Ectodermal cell (in vitro differentiated cells): ENCODE measurements around the gene MTF2.

Experiments
- H3K27ac ChIP-seq: 2 replicates; pipeline ENCODE4 v1.7.0; 2013; ENCODE audit warnings: mild to moderate bottlenecking, low read depth, low read length; ENCODE audit not compliant: insufficient read depth, poor library complexity, severe bottlenecking
- H3K27me3 ChIP-seq: 2 replicates; pipeline ENCODE4 v1.7.0; 2013; ENCODE audit warnings: mild to moderate bottlenecking, low read length; ENCODE audit not compliant: insufficient read depth, control insufficient read depth, poor library complexity, severe bottlenecking
- H3K36me3 ChIP-seq: one replicate; pipeline ENCODE4 v1.7.0; 2013; ENCODE audit warnings: low read length; ENCODE audit not compliant: control insufficient read depth, insufficient read depth
- H3K4me1 ChIP-seq: one replicate; pipeline ENCODE4 v1.7.0; 2013; ENCODE audit warnings: low read length; ENCODE audit not compliant: control insufficient read depth, insufficient read depth
- H3K4me3 ChIP-seq: 2 replicates; pipeline ENCODE4 v1.7.0; 2013; ENCODE audit warnings: low read depth, low read length, control low read depth; ENCODE audit not compliant: insufficient read depth
- H3K9me3 ChIP-seq: 2 replicates; pipeline ENCODE4 v1.7.0; 2013; ENCODE audit warnings: mild to moderate bottlenecking, low read length, moderate library complexity; ENCODE audit not compliant: control insufficient read depth
- WGBS, 2 experiments: methylation state at CpG; one replicate each; pipeline ENCODE4 v1.1.7; 2013; ENCODE audit warnings: missing lambda C conversion rate in 2 of 2; 5-methylcytosine and 5-hydroxymethylcytosine counted together

The MTF2 gene

GRCh38 chr1:93081716-93082115, 2.6 kb downstream of the MTF2 start:
- H3K9me3 ChIP-seq, result peaks cover 3% of the 10 kb centered on the region
- H3K4me1 ChIP-seq, result peaks cover 3% of the 10 kb centered on the region
- peak overlapping the region; percentile 64 for H3K4me3 ChIP-seq
- H3K27ac ChIP-seq, result no peak overlapping the region
- peaks cover 21% of the 10 kb centered on the region for H3K36me3 ChIP-seq
- no peaks in the 10 kb centered on the region for H3K27me3 ChIP-seq

DNA sequence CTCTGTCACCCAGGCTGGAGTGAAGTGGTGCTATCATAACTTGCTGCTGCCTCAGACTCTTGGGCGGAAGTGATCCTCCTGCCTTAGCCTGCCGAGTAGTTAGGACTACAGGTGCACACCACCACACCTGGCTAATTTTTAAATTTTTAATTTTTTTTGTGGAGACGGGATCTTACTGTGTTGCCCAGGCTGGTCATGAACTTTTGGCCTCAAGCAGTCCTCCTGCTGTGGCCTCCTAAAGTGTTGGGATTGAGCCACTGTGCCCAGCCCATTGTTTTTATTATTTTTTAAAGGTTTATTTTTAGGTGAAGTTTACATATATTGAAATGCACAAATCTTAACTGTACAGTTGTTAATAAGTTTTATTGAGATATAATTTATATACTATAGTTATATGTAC, 3.2 kb downstream of the MTF2 start:
- Histone ChIP-seq H3K4me3 (no peak overlapping the region), H3K4me1 (peaks cover 3% of the 10 kb centered on the region), H3K27ac (no peak overlapping the region), H3K27me3 (no peaks in the 10 kb centered on the region), H3K9me3 (peaks cover 3% of the 10 kb centered on the region), H3K36me3 (peaks cover 21% of the 10 kb centered on the region)
- 88 to 98% methylated on average over 3 of the region's 3 CpGs for WGBS, 2 experiments

DNA sequence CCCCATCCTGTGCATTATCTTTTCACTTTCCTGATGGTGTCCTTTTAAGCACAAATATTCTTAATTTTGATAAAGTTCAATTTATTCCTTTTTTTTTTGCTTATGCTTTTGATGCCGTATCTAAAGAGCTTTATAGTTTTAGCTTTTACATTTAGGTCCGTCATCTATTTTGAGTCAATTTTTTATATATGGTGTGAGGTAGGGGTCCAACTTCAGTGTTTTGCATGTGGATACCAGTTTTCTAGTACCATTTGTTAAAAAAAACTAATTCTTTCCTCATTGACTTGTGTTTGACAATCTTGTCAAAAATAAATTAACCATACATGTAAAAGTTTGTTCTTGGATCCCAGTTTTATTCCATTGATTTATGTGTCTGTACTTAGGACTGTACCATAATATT, 4.9 kb downstream of the MTF2 start:
- Histone ChIP-seq H3K27me3 (no peaks in the 10 kb centered on the region), H3K4me1 (no peaks in the 10 kb centered on the region), H3K36me3 (peaks cover 21% of the 10 kb centered on the region), H3K4me3 (no peak overlapping the region), H3K9me3 (peaks cover 3% of the 10 kb centered on the region), H3K27ac (no peak overlapping the region)
- 100% methylated on average over 1 to 2 of the region's 2 CpGs for WGBS, 2 experiments

GRCh38 chr1:93087532-93087931, 8.4 kb downstream of the MTF2 start:
- H3K36me3 ChIP-seq, result peaks cover 28% of the 10 kb centered on the region
- 92 to 100% methylated on average over 2 of the region's 2 CpGs for WGBS, 2 experiments
- peaks cover 3% of the 10 kb centered on the region for H3K9me3 ChIP-seq
- no peaks in the 10 kb centered on the region for H3K27me3 ChIP-seq
- no peak overlapping the region for H3K27ac ChIP-seq
- no peaks in the 10 kb centered on the region for H3K4me1 ChIP-seq
- no peak overlapping the region for H3K4me3 ChIP-seq

GRCh38 chr1:93093332-93094006, 14.4 kb downstream of the MTF2 start:
- H3K4me1 ChIP-seq, result no peaks in the 10 kb centered on the region
- H3K27ac ChIP-seq, result no peak overlapping the region
- peaks cover 8% of the 10 kb centered on the region for H3K36me3 ChIP-seq
- H3K27me3 ChIP-seq, result no peaks in the 10 kb centered on the region
- H3K4me3 ChIP-seq, result no peak overlapping the region
- no peaks in the 10 kb centered on the region for H3K9me3 ChIP-seq
- 85 to 86% methylated on average over 1 to 2 of the region's 2 CpGs for WGBS, 2 experiments

GRCh38 chr1:93095804-93096585, 16.9 kb downstream of the MTF2 start:
- Histone ChIP-seq H3K9me3 (no peaks in the 10 kb centered on the region), H3K36me3 (no peaks in the 10 kb centered on the region), H3K27me3 (no peaks in the 10 kb centered on the region), H3K4me1 (peaks cover 6% of the 10 kb centered on the region), H3K4me3 (no peak overlapping the region), H3K27ac (no peak overlapping the region)
- 83 to 89% methylated on average over 5 of the region's 6 CpGs for WGBS, 2 experiments

DNA sequence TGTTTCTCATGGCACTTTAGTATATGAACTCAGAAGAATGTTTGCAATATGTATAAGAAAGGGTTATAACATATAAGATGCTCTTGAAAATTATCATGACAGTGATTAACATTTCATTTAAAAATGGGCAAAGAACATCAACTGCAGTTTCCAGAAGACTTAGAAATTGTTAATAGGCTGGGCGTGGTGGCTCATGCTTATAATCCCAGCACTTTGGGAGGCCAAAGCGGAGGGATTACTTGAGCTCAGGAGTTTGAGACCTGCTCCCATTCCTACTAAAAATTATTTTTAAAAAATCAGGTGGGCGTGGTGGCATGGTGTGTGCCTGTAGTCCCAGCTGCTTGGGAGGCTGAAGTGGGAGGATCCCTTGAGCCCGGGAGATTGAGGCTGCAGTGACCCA, 23.1 kb downstream of the MTF2 start:
- H3K4me1 ChIP-seq, result peaks cover 6% of the 10 kb centered on the region
- H3K27ac ChIP-seq, result no peak overlapping the region
- 94 to 99% methylated on average over 4 of the region's 4 CpGs for WGBS, 2 experiments
- no peaks in the 10 kb centered on the region for H3K9me3 ChIP-seq
- H3K36me3 ChIP-seq, result peaks cover 8% of the 10 kb centered on the region
- H3K27me3 ChIP-seq, result no peaks in the 10 kb centered on the region
- H3K4me3 ChIP-seq, result no peak overlapping the region

- H3K27me3 ChIP-seq, result no peaks in the 10 kb centered on the region
- H3K9me3 ChIP-seq, result no peaks in the 10 kb centered on the region
- peaks cover 16% of the 10 kb centered on the region for H3K36me3 ChIP-seq
- H3K4me1 ChIP-seq, result no peaks in the 10 kb centered on the region
- WGBS, 2 experiments, result 97% methylated on average over 2 of the region's 2 CpGs
- H3K4me3 ChIP-seq, result no peak overlapping the region
- no peak overlapping the region for H3K27ac ChIP-seq
Measured at GRCh38 chr1:93106226-93106625, 27.1 kb downstream of the MTF2 start.

DNA sequence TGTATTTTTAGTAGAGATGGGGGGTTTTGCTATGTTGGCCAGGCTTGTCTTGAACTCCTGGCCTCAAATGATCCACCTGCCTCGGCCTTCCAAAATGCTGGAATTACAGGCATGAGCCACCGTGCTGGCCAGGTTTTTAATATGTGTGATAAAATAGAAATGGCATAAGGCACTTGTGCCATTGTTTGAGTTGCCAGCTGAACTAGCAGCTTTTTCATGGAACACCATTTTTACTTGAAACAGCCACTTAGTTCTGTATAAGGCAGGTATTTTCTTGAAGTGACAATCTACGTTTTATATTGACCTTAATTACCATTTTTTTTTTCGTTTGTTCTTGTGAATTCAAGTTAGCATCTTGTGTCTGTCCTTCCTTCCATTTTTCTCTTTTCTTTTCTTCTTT, 28.3 kb downstream of the MTF2 start:
- Histone ChIP-seq H3K9me3 (no peaks in the 10 kb centered on the region), H3K36me3 (peaks cover 16% of the 10 kb centered on the region), H3K4me3 (no peak overlapping the region), H3K27ac (no peak overlapping the region), H3K27me3 (no peaks in the 10 kb centered on the region), H3K4me1 (no peaks in the 10 kb centered on the region)
- 93 to 96% methylated on average over 4 of the region's 4 CpGs for WGBS, 2 experiments

GRCh38 chr1:93108335-93108734, 29.3 kb downstream of the MTF2 start:
- WGBS, 2 experiments, result 83 to 100% methylated on average over 2 of the region's 2 CpGs
- H3K4me1 ChIP-seq, result no peaks in the 10 kb centered on the region
- no peak overlapping the region for H3K27ac ChIP-seq
- no peaks in the 10 kb centered on the region for H3K9me3 ChIP-seq
- peaks cover 20% of the 10 kb centered on the region for H3K36me3 ChIP-seq
- no peak overlapping the region for H3K4me3 ChIP-seq
- no peaks in the 10 kb centered on the region for H3K27me3 ChIP-seq
